HepG2 (cell line): ENCODE data around the gene FAM177B. TPM values are rescaled to one million over a fixed set of nuclear protein-coding genes. Genes with fewer than 3 reads are reported as not detected.

Experiments used
- ATAC-seq: fragments of 200-7000 bp; cut with Tn5 transposase; 3 replicates; pipeline ENCODE4 v1.9.1; 2020; ENCODE audit warnings: mild to moderate bottlenecking, moderate library complexity
- BruUV-seq: library from RNA; stranded (reverse); fragments of 400-500 nt; replicated peaks from 2 replicates; lab custom pipeline; 2021; lab: Mats Ljungman, UMichigan
- CTCF ChIA-PET: fragments of 300-600 bp; formaldehyde crosslinking; extraction: SDS; loops from one replicate; lab custom pipeline; 2021; ENCODE audit warnings: low total read pairs, inconsistent platforms, low intra/inter-chr PET ratio; lab: Yijun Ruan, JAX
- POLR2A ChIA-PET: fragments of 350-600 bp; sonication (Branson Sonifier 250); formaldehyde crosslinking; loops from one replicate; lab custom pipeline; 2020; ENCODE audit warnings: antibody characterized with exemption, inconsistent platforms; lab: Yijun Ruan, JAX
- DNase-seq: peaks from one replicate; pipeline ENCODE4 v3.0.0-alpha.2; 2015; ENCODE audit warnings: low spot score
- FAIRE-seq: peaks from 3 replicates; lab custom pipeline; 2011; peaks lifted over from hg19 to GRCh38; lab: Jason Lieb, UNC
- H2AFZ ChIP-seq: one replicate; pipeline ENCODE4 v1.6.1; 2011; ENCODE audit warnings: low read length, inconsistent platforms
- H3K27ac ChIP-seq: fragments of 300-600 bp; 3 replicates; pipeline ENCODE4 v1.8.0; 2011; ENCODE audit warnings: mixed run types, mild to moderate bottlenecking, mixed read lengths, low read length, inconsistent platforms; ENCODE audit not compliant: insufficient read depth; ENCODE audit errors: extremely low read length
- H3K27me3 ChIP-seq, 2 experiments: fragments of 200-600 bp in 1 of 2; 2 replicates in 1 of 2; 3 replicates in 1 of 2; pipeline versions ENCODE4 v1.6.0 to v1.8.0; 2011; ENCODE audit warnings: low read length in 2 of 2, mild to moderate bottlenecking in 2 of 2, moderate library complexity in 2 of 2, inconsistent platforms in 1 of 2; ENCODE audit not compliant: insufficient read depth in 2 of 2, control insufficient read depth in 1 of 2
- H3K36me3 ChIP-seq, 2 experiments: fragments of 200-600 bp in 1 of 2; replicated peaks in 1 of 2; 2 replicates in 1 of 2; 3 replicates in 1 of 2; pipeline versions ENCODE4 v1.5.1 to v1.8.0; 2011; ENCODE audit warnings: low read length in 2 of 2, inconsistent platforms in 1 of 2; ENCODE audit not compliant: insufficient read depth in 2 of 2, control insufficient read depth in 1 of 2
- H3K4me1 ChIP-seq: 2 replicates; pipeline ENCODE4 v1.5.1; 2012; ENCODE audit warnings: low read length, inconsistent platforms; ENCODE audit not compliant: insufficient read depth
- H3K4me2 ChIP-seq: 2 replicates; pipeline ENCODE4 v1.6.0; 2011; ENCODE audit warnings: low read depth, low read length, inconsistent platforms
- H3K4me3 ChIP-seq, 3 experiments: fragments of 200-600 bp in 1 of 3; sonication (generic), shearing (Covaris generic) in 1 of 3; replicated peaks in 1 of 3; 2 replicates each; pipeline ENCODE4 v1.5.1; 2011 to 2016; ENCODE audit warnings: low read length in 3 of 3, inconsistent platforms in 2 of 3, low read depth in 2 of 3, mild to moderate bottlenecking in 2 of 3, control low read depth in 1 of 3, mixed read lengths in 1 of 3; ENCODE audit not compliant: insufficient read depth in 1 of 3
- H3K79me2 ChIP-seq: one replicate; pipeline ENCODE4 v1.6.1; 2011; ENCODE audit warnings: low read length, inconsistent platforms; ENCODE audit not compliant: insufficient read depth
- H3K9ac ChIP-seq: 2 replicates; pipeline ENCODE4 v1.6.0; 2011; ENCODE audit warnings: mild to moderate bottlenecking, low read depth, low read length, inconsistent platforms; ENCODE audit not compliant: insufficient read depth
- H3K9me3 ChIP-seq: 2 replicates; pipeline ENCODE4 v1.5.1; 2012; ENCODE audit warnings: mild to moderate bottlenecking, low read length
- H4K20me1 ChIP-seq: 2 replicates; pipeline ENCODE4 v1.6.0; 2011; ENCODE audit warnings: inconsistent platforms, mild to moderate bottlenecking, low read length, moderate library complexity; ENCODE audit not compliant: insufficient read depth
- HNF1A ChIP-seq, 2 experiments: sonication (generic) in 1 of 2; formaldehyde crosslinking in 1 of 2; IDR thresholded peaks; 2 replicates each; pipeline versions ENCODE4 v1.4.0 to v1.6.1; 2016 to 2020; ENCODE audit warnings: borderline replicate concordance in 1 of 2, low read depth in 1 of 2, mild to moderate bottlenecking in 1 of 2, missing genetic modification reagents in 1 of 2
- RFX3 ChIP-seq: IDR thresholded peaks from 2 replicates; pipeline ENCODE4 v1.6.1; 2016; ENCODE audit warnings: missing biosample characterization, missing genetic modification reagents
- SALL2 ChIP-seq: sonication (generic); formaldehyde crosslinking; IDR thresholded peaks from 2 replicates; pipeline ENCODE4 v1.8.1; 2023; ENCODE audit warnings: mild to moderate bottlenecking, missing genetic modification reagents, inconsistent platforms
- ZNF260 ChIP-seq: sonication (generic); formaldehyde crosslinking; IDR thresholded peaks from 2 replicates; pipeline ENCODE4 v1.4.0; 2020; ENCODE audit warnings: missing genetic modification reagents, low read depth, mild to moderate bottlenecking, borderline replicate concordance
- ZNF839 ChIP-seq: sonication (generic); formaldehyde crosslinking; IDR thresholded peaks from 2 replicates; pipeline ENCODE4 v1.4.0; 2020; ENCODE audit warnings: missing genetic modification reagents, mild to moderate bottlenecking, borderline replicate concordance
- ZSCAN22 ChIP-seq: sonication (generic); formaldehyde crosslinking; IDR thresholded peaks from 2 replicates; pipeline ENCODE4 v1.4.0; 2020; ENCODE audit warnings: mild to moderate bottlenecking, missing genetic modification reagents
- WGBS: methylation state at CpG from one replicate; pipeline ENCODE4 v1.1.6; 2017; ENCODE audit warnings: low lambda C conversion rate; 5-methylcytosine and 5-hydroxymethylcytosine counted together
- in situ Hi-C: cut with HindIII; loops from 2 replicates; pipeline ENCODE4 v1.10.0; 2017; ENCODE audit warnings: low pct_unique_long_range_greater_than_20kb; ENCODE audit not compliant: extremely low pct_ligation_motif_present
- intact Hi-C: fragments of 100-400 bp; cut with micrococcal nuclease; formaldehyde crosslinking; loops from one replicate; pipeline ENCODE4 v1.10.0; 2022; ENCODE audit not compliant: unreplicated experiment
- polyA plus RNA-seq, 8 experiments: library from polyadenylated mRNA; depleted of rRNA in 3 of 8; stranded (reverse) in 7 of 8; unstranded in 1 of 8; fragments of >200 nt; fragmentation: Illumina TruSeq in 4 of 8; extraction: Trizol in 4 of 8; gene quantifications; 2 replicates each; pipeline versions ENCODE4 v1.2.1 to v1.2.3, GENCODE V29; 2011 to 2016; ENCODE audit warnings: low read depth in 4 of 8, missing spikeins in 1 of 8, mixed read lengths in 1 of 8; ENCODE audit not compliant: insufficient read depth in 1 of 8
- total RNA-seq, 5 experiments: library from RNA; depleted of rRNA; stranded (reverse); fragments of >200 nt; fragmentation: Illumina TruSeq; extraction: Trizol; gene quantifications; 2 replicates each; pipeline ENCODE4 v1.2.3, GENCODE V29; 2016; ENCODE audit warnings: low read depth in 1 of 5
- TF ChIP-seq, protein P1 (sequence below): sonication (generic); formaldehyde crosslinking; IDR thresholded peaks from 2 replicates; pipeline ENCODE4 v1.5.0; 2020; ENCODE audit warnings: mild to moderate bottlenecking, missing genetic modification reagents, borderline replicate concordance

The FAM177B gene
- total and polyA plus RNA-seq, 2 of the 13 experiments (the other 11 are each of a cell fraction or from before 2014, with no cell fraction given): 0.05 TPM; not detected in 1

DNA sequence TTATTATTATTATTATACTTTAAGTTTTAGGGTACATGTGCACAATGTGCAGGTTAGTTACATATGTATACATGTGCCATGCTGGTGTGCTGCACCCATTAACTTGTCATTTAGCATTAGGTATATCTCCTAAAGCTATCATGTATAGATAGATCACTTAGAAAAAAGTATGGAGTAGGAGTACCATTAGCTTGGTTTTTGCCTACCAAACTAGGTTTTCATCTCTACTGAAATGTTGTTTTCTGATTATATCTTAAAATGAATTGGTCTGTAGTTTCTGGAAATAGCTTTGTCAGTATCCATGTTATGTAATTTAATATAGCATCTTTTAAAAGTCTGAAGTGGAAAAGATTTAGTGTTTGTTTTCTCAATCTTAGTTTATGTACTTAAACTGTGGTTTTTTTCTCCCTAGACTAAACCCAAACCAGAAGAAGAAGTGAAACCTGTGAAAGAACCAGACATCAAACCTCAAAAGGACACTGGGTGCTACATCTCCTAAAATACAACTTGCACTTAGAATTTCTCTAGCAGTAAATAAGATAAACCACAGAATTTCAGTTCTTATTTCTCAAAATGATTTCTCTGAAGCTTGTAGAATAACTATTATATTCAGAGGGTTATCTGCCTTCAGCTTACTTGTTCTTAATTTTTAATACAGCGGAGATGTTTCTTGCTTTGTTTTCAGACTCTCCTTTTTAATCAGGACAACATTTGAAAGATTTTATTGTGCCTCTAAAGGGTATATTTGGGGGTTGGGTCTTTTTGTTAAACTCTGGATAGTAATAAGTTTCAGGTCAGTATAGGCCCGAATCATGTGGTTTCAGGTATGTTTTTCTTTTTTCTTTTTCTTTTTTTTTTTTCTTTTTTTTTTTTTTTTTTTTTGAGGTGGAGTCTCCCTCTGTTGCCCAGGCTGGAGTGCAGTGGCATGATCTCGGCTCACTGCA lies 4.5 kb upstream of the FAM177B start:
- POLR2A ChIA-PET: no interaction called here
- DNase-seq (no peak), FAIRE-seq (no peak), ATAC-seq (no peak)
- Histone ChIP-seq H3K9me3 (no peaks in the 10 kb centered on the region), H3K79me2 (no peaks in the 10 kb centered on the region), H3K36me3 (peaks cover 5 to 62% of the 10 kb centered on the region in 2 experiments), H3K4me2 (no peak overlapping the region), H2AFZ (no peak overlapping the region), H3K4me1 (no peaks in the 10 kb centered on the region), H3K4me3 (no peak overlapping the region), H4K20me1 (no peaks in the 10 kb centered on the region), H3K27ac (no peak overlapping the region), H3K27me3 (no peaks in the 10 kb centered on the region), H3K9ac (no peak overlapping the region)
- intact Hi-C loops: no loop called here
- no TSS peak for BruUV-seq
- in situ Hi-C loops: no loop called here
- 96% methylated on average over 3 of the region's 3 CpGs for WGBS
- TF ChIP-seq ZSCAN22 (CRISPR knock-in tag) (no peak), HNF1A (IDR thresholded peaks at IDR 0.05; ENCODE audit: low read depth) (no peak), HNF1A (CRISPR knock-in tag; IDR thresholded peaks at IDR 0.05; ENCODE audit: borderline replicate concordance) (no peak), ZNF260 (CRISPR knock-in tag) (no peak), SALL2 (CRISPR knock-in tag) (no peak), ZNF839 (CRISPR knock-in tag) (no peak), RFX3 (CRISPR knock-in tag) (no peak)
- TF ChIP-seq, protein P1, sequence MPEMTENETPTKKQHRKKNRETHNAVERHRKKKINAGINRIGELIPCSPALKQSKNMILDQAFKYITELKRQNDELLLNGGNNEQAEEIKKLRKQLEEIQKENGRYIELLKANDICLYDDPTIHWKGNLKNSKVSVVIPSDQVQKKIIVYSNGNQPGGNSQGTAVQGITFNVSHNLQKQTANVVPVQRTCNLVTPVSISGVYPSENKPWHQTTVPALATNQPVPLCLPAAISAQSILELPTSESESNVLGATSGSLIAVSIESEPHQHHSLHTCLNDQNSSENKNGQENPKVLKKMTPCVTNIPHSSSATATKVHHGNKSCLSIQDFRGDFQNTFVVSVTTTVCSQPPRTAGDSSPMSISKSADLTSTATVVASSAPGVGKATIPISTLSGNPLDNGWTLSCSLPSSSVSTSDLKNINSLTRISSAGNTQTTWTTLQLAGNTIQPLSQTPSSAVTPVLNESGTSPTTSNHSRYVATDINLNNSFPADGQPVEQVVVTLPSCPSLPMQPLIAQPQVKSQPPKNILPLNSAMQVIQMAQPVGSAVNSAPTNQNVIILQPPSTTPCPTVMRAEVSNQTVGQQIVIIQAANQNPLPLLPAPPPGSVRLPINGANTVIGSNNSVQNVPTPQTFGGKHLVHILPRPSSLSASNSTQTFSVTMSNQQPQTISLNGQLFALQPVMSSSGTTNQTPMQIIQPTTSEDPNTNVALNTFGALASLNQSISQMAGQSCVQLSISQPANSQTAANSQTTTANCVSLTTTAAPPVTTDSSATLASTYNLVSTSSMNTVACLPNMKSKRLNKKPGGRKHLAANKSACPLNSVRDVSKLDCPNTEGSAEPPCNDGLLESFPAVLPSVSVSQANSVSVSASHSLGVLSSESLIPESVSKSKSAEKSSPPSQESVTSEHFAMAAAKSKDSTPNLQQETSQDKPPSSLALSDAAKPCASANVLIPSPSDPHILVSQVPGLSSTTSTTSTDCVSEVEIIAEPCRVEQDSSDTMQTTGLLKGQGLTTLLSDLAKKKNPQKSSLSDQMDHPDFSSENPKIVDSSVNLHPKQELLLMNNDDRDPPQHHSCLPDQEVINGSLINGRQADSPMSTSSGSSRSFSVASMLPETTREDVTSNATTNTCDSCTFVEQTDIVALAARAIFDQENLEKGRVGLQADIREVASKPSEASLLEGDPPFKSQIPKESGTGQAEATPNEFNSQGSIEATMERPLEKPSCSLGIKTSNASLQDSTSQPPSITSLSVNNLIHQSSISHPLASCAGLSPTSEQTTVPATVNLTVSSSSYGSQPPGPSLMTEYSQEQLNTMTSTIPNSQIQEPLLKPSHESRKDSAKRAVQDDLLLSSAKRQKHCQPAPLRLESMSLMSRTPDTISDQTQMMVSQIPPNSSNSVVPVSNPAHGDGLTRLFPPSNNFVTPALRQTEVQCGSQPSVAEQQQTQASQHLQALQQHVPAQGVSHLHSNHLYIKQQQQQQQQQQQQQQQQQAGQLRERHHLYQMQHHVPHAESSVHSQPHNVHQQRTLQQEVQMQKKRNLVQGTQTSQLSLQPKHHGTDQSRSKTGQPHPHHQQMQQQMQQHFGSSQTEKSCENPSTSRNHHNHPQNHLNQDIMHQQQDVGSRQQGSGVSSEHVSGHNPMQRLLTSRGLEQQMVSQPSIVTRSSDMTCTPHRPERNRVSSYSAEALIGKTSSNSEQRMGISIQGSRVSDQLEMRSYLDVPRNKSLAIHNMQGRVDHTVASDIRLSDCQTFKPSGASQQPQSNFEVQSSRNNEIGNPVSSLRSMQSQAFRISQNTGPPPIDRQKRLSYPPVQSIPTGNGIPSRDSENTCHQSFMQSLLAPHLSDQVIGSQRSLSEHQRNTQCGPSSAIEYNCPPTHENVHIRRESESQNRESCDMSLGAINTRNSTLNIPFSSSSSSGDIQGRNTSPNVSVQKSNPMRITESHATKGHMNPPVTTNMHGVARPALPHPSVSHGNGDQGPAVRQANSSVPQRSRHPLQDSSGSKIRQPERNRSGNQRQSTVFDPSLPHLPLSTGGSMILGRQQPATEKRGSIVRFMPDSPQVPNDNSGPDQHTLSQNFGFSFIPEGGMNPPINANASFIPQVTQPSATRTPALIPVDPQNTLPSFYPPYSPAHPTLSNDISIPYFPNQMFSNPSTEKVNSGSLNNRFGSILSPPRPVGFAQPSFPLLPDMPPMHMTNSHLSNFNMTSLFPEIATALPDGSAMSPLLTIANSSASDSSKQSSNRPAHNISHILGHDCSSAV (CRISPR knock-in tag): no peak
- CTCF ChIA-PET: no interaction called here
